Left renal cortex interstitium (tissue), 4 donors: ENCODE results near the gene RARRES2. TPM values are rescaled to one million over a fixed set of nuclear protein-coding genes. Genes with fewer than 3 reads are reported as not detected.
"Not testable (repeated sequence)": the region's sequence is repeated elsewhere in the genome, so short reads cannot be mapped to it uniquely, and the experiment has no call there.

Source experiments
- DNase-seq, 4 donors: peaks; one replicate each; pipeline ENCODE4 v3.0.0-alpha.2; 2013; ENCODE audit warnings: low read depth in 4 of 4, low spot score in 2 of 4, missing footprints in 1 of 4
- polyA plus RNA-seq, 4 donors: library from polyadenylated mRNA; unstranded; fragments of 120-200 nt; gene quantifications; one replicate each; pipeline ENCODE4 v1.2.1, GENCODE V29; 2013; ENCODE audit not compliant: insufficient read length in 4 of 4

The RARRES2 gene
- polyA plus RNA-seq, 4 donors = 46.3 to 91.8 (median 55.6) TPM

DNA sequence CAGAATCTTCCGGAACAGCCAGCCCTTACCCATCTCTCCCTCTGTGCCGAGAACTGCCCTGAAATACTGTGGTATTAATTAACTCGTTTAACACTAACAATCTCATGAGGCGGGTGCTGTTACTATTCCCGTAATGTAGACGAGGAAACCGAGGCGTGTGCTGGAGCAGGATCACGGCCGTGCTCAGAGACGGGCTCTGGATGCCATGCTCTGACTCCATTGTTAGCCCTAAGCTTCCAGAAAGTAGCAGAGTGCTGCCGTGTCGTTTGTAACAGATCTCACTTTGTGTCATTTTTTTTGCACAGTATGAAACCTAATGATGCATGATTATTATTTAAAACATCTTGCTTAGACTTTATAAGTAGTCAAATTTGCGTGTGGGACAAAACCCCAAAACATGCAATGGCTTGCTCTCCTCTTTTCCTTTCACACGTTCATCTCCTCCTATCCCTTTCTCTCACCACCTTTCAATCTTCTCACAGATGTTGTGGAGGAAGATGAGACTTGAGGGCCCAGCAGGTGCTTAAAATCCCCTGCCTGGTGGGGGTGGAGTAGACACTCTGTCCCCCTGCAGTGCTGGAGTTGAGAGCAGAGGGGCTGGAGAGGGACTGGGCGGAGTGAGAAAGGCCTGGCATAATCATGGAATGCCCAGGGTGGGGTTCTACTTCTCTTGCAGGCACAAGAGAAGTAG, 17.6 kb downstream of the RARRES2 start:
- no peak for DNase-seq

DNA sequence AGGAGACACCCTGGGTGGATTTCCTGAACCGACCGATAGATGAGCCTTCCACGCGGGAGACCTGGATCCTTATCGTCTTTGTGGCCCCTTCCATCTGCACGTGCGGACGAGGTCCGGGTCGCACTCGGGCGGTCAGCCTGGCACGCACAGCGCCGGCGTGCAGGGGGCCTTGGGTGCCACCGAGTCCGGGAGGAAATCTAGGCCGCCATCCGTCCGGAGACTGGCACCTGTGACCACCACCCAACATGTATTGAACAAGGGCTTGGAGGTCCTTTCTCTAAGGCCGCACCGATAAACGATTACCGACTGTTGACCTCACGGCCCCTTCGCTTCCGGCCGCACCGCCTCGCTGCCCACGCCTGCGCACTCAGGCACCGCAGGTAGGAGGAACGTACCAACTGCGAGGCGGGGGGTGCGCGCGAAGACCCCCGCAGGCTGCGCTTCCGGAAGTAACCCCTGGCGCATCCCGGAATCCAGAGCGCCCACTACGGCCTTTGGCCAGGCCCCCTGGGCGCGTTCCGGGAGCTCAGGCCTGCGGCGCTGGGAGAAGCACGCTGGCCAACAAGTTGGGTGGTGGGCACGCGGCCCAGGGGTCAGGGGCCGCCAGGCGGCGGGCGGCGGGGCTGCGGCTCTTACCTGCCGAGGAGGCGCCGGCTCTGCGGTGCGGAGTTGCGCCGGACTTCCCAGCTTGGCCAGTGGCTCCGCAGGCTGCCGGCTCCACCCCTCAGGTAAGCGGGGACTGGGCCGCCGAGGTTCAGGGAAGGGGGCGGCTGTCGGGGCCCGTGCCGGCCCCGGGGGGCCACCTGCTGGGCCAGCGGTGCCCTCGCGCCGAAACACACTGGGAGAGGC, 18.4 kb downstream of the RARRES2 start, which contains the start of the genes ACTR3C and LRRC61:
Gene ACTR3C (minus strand): TSS at position 713 of the 849 bp plus-strand sequence. CDS start 28,249 bp downstream, outside the sequence.
Gene LRRC61 (plus strand): TSS at position 523 of the 849 bp plus-strand sequence. CDS start 13,507 bp downstream, outside the sequence.
- DNase-seq = peak in 2 of 4 donors; percentile 59 to 67

DNA sequence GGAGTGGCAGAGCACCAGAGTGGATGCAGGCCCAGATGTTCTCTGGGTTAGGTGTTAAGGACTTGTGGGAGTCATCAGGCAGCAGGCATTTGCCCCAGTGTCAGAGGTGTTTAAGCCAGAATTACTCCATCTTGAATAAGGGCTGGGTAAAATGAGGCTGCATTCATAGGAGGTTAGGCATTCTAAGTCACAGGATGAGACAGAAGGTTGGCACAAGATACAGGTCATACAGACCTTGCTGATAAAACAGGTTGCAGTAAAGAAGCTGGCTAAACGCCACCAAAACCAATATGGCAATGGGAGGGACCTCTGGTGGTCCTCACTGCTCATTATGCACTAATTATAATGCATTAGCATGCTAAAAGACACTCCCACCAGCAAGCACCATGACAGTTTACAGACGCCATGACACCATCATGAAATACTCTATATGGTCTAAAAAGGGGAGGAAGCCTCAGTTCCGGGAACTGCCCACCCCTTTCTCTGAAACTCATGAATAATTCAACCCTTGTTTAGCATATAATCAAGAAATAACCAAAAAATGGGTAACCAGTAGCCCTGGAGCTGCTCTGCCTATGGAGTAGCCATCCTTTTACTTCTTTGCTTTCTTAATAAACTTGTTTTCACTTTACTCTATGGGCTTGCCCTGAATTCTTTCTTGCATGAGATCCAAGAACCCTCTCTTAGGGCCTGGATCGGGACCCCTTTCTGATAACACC, 19.2 kb downstream of the RARRES2 start:
- no peak for DNase-seq

DNA sequence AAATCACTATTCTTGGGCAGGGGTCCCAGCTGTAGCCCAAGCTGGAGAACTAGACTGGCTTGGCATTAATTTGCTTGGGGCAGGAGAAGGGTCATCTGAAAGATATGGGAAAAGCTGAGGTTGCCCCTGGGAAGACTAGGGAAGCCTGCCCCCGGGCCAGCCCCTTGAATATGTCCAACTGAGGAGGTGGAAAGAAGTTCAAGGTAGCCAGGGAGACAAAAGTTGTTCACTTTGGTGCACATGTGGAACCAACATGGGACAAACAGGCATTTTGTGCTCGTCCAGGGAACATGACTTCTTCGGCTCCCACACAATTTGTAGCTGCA, 19.7 kb downstream of the RARRES2 start:
- DNase-seq = no peak

DNA sequence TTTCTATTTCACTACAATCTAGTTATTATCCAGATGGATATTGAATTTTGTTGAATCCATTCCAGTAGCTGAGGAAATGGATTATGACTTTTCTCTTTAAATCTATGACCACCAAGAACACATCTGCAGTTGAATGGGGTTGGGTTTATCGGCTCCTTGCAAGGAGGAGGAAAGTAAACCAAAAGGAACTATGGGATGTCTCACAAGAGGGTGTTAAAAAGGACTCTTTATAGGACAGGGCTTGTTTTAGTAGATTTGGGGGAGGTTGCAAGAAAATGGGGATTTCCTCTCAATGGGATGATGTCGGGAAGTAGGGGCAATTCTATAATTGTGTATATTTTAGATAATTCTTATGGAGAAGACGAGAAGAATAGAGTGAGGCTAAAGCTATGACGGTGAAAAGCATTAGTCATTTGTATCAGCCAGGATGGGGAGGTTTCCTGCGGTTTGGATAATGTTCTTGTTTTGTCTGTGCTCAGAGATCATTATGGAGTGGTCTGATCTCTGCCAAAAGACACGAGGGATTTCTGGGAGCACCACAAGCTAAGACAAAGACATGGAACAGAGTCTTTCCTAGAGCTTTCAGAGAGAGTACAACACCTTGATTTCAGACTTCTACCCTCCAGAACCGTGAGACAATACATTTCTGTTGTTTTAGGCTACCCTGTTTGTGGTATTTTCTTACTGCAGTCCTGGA, 23.5 kb downstream of the RARRES2 start:
- DNase-seq = no peak

DNA sequence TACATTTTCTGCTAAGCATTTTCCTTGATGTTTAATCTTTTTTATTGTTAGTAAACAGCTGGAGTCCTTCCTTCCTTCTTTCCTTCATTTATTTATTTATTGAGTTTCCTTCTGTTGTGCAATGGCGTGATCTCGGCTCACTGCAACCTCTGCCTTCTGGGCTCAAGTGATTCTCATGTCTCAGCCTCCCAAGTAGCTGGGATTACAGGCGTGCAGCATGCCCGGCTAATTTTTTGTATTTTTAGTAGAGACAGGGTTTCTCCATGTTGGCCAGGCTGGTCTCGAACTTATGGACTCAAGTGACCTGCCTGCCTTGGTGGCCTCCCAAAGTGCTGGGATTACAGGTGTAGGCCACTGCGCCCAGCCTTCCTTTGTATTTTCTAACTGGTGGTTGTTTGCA, 24.4 kb downstream of the RARRES2 start:
- DNase-seq = not testable (repeated sequence)

DNA sequence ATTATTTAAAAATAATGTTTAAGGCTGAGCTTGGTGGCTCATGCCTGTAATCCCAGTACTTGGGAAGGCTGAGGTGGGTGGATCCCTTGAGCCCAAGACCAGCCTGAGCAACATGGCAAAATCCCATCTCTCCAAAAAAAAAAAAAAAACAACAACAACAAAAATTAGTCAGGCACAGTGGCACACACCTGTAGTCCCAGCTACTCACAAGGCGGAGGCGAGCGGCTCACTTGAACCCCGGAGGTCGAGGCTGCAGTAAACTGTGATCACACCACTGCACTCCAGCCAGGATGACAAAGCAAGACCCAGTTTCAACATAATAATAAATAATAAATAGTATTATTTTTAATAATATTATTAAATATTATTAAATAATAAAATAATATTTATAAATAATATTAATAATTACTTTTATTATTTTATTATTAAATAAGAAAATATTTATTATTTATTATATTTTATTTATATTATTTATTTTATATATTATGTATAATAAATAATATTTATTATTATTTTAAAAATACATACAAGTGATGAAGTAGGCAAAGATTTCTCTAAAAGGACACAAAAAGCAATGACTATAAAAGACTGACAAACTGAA, 26.7 kb downstream of the RARRES2 start:
- no peak for DNase-seq

DNA sequence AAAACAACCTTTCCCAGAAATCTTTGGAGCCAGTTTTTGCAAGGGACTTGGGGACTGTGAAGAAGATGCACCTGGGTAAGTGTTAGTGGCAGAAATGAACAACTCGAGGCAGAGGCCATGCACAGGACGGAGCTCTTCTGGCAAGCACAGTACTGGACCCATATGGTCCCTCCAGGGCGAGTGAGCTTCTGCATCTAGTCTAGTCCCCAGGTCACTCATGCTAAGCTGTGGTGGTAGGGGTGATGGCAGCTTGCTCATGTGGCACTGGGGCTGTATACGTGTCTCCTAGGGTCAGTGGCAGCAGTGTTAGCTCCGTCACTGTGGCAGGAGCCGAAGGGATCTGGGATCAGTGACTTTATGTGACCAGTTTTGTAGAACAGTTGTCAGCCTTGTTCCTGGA, 27.6 kb downstream of the RARRES2 start:
- no peak for DNase-seq

DNA sequence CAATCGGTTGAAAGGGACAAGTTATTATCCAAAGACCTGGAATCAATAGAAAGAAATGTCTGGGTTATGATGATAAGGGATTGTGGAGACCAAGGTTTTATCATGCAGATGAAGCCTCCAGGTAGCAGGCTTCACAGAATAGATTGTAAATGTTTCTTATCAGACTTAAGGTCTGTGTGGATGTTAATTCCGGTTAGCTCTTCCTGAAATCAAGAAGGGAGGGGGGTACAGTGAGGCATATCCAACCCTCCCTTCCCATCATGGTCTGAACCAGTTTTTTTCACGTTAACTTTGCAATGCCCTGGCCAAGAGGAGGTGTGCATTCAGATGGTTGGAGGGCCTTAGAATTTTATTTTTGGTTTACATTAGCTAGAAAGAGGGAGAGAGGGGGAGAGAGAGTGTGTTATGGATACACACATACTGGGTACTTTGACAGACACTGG, 28.0 kb downstream of the RARRES2 start:
- DNase-seq = no peak

DNA sequence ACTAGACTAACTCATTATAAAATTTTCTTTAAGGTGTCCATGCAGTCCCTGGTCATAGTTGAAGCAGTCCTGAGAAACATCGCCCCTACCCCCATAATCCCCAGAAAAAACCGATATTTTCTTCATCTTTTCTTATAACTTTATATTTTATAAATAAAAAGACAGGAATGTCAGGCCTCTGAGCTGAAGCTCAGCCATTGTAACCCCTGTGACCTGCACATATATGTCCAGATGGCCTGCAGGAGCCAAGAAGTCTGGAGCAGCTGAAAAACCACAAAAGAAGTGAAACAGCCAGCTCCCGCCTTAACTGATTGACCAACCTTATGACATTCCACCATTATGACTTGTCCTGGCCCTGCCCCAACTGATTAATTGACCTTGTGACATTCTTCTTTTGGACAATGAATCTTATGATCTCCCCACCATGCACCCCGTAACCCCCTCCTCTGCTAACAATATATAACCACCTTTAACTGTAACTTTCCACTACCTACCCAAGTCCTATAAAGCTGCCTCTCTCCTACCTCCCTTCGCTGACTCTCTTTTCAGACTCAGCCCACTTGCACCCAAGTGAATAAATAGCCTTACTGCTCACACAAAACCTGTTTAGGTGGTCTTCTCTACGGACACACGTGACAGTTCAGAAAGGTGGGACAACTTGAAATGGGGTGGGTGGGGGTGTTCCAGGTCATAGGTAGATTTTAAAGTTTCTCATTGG, 28.6 kb downstream of the RARRES2 start:
- not testable (repeated sequence) for DNase-seq

DNA sequence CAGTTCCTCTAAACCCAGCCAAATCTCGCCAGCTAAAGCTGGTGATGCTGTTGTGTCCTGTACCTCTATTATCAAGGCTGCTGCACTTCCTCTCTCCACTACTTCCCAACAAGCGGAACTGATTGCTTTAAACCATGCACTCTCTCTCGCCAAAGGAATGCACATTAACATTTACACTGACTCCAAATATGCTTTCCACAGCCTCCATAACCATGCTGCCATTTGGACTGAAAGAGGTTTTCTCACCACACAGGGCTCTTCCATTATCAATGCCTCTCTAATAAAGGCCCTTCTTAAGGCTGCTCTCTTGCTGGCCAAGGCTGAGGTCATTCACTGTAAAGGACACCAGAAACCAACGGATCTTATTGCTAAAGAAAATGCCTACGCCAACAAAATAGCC, 29.7 kb downstream of the RARRES2 start:
- no peak for DNase-seq

DNA sequence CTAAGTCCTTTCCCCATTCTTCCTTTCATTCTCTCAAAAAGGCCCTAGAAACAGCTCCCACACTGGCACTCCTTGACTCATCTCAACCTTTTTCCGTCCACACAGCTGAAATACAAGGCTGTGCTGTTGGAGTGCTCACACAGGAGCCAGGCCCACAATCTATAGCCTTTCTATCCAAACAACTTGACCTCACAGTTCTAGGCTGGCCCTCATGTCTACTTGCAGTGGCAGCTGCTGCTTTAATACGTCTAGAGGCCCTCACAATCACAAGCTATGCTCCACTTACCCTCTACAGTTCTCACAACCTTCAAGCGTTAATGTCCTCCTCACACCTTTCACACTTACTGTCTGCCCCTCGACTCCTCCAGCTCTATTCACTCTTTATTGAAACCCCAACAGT, 30.3 kb downstream of the RARRES2 start:
- DNase-seq = no peak

DNA sequence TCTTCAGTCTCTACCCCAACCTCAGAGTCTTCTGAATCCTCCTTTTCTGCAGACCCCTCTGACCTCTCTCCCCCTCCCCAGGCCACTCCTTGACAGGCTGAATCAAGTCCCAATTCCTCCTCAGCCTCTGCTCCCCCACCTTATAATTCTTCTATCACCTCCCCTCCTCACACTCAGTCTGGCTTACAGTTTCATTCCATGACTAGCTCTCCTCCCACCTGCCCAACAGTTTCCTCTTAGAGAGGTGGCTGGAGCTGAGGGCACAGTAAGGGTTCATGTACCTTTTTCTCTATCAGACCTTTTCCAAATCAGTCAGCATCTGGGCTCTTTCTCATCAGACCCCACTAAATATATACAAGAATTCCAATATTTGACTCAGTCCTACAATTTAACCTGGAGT, 32.9 kb downstream of the RARRES2 start:
- DNase-seq = no peak

DNA sequence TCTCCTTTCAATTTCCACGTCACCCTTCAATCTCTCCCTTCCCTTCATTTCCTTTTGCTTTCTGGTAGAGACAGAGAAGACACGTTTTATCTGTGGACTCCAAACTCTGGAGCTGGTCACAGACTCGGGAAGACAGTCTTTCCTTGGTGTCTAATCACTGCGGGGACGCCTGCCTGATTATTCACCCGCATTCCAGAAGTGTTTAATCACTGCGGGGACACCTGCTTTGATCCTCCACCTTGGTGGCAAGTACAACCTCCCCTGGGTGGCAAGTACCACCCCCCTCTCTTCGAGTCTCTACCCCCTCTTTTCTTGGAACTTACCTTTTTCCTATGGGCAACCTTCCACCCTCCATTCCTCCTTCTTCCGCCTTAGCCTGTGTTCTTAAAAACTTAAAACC, 33.5 kb downstream of the RARRES2 start:
- no peak for DNase-seq

DNA sequence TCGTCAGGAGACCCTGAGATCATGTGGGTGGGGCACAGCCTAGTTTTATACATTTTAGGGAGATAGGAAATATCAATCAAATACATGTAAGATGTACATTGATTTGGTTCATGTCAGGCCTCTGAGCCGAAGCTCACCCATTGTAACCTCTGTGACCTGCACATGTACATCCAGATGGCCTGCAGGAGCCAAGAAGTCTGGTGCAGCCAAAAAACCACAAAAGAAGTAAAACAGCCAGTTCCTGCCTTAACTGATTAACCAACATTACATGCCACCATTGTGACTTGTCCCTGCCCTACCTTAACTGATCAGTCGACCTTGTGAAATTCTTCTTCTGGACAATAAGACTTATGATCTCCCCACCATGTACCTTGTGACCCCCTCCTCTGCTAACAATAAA, 34.3 kb downstream of the RARRES2 start:
- DNase-seq = no peak

DNA sequence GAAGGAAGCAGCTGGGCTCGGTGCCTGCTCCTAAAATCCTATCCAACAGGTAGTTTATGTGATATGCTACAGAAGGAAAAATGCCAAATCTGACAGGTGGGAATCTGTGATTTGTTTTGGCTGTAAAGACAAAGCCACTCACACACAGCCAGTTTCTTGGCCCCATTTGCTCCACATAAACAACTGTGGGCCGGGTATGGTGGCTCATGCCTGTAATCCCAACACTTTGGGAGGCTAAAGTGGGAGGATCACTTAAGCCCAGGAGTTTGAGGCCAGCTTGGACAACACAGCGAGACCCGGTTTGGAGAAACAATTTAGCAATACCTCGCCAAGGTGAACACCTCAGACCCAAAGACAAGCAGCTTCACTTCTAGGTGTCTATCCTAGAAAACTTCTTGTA, 35.1 kb downstream of the RARRES2 start:
- not testable (repeated sequence) for DNase-seq

DNA sequence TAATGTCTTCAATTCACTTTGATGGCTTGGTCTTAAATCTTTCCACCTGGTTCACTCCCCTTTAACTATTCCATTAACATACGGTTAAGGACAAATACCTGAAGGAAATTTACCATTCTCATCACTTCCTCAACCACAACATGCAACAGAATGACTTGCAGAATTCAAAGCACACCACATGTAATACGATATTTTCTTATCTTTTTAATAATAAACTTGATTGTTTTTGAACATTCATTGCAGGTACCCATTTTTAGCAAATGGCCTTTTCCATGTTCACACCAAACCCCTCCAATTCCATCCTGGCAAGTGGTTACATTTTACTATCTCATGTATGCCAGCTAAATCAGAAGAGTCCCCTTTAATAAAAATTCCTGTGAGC, 35.5 kb downstream of the RARRES2 start:
- not testable (repeated sequence) for DNase-seq

DNA sequence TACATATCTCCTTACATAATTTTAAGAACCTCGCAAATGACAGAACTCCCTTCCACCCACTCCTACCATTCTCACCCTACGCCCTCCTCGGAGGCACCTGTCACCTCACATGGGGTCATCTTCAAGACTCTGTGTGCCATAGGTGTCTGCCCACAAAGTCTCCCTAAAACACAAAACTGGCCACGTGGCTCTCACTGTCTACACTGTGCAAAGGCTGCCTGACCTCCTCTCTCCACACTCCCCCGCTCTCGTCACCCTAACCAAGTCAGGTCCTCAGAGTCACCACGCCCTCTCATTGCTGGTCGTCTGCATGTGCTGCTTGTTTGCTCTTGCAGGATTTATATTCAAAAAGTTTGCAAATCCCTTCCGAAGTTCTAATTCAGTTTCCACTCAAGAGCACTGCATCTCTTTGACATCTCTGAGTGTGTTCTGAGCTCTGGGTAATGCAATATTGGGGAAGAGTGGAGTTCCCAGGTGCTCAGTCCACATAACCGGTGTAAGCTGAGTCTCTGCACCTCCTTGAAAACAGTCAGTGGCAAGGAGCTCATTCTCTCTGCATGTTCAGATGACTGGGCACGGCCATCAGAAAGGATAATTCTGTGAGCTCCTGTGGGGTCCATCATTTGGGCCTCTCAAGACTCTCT, 36.0 kb downstream of the RARRES2 start:
- not testable (repeated sequence) for DNase-seq
